Measurements from ENCODE around the gene GATD1. TPM values are rescaled to one million over a fixed set of nuclear protein-coding genes. Genes with fewer than 3 reads are reported as not detected.

Gene GATD1
- polyA plus RNA-seq, 1 donor from 2014 or later = 146 TPM

DNA sequence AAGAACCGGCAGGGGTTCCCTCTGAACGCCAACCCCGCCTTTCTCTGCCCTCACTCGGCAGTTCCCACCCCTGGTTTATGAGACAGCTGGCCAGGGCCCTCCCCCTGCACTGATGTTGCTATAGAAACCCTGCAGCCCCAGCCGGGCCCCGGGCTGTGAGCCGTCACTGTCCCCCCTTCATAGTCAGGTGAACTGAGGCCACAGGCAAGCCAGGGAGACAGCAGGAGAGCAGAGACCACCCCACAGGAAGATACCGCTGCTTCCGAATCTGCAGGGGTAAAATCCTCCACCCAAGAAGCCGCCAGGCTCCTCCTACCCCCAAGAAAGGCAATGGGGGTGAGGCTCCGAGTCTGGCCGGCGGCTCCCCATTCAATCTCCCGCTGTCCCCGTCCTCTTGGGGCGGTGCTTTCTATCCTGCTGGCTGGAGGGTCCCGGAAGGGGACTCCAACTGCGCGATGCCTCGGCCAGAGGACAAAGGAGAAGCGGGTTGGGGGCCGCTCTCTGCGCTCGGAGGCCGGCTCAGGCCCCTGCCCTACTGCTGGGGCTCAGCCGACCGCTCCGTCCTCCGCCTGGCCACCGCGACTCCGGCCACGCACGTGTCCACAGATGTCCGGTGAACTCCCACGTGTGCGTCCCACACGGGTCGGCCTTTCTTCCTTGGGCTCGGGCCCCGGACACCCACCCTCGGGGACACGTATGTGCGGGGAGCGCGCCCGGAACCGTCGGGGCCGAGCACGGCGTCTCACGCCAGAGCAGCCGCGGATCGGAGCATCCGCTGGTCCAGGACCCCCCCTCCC, 20.2 kb upstream of the GATD1 start:
- Histone ChIP-seq H3F3A (ENCODE audit: insufficient read depth, low read length, poor library complexity, severe bottlenecking) (no peaks in the 10 kb centered on the region), H2AFZ (ENCODE audit: low read depth, low read length) (peak overlapping the region; percentile 68), H3K4me3 (ENCODE audit: low read length) (peak overlapping the region; percentile 100), H3K79me2 (replicated peaks; ENCODE audit: insufficient read depth, low read length) (peaks cover 13% of the 10 kb centered on the region), H3K36me3 (ENCODE audit: insufficient read depth, low read length) (no peaks in the 10 kb centered on the region), H3K9ac (ENCODE audit: low read length) (peak overlapping the region; percentile 99), H3K9me2 (ENCODE audit: insufficient read depth, low read length) (no peaks in the 10 kb centered on the region), H3K9me3 (ENCODE audit: low read length) (no peaks in the 10 kb centered on the region), H4K20me1 (ENCODE audit: insufficient read depth) (no peaks in the 10 kb centered on the region), H3K4me2 (ENCODE audit: low read length) (peak overlapping the region; percentile 63), H3K27ac (ENCODE audit: low read length) (peak overlapping the region; percentile 99), H3K27me3 (ENCODE audit: insufficient read depth, low read depth, low read length) (no peaks in the 10 kb centered on the region)
- TF ChIP-seq, protein P1, sequence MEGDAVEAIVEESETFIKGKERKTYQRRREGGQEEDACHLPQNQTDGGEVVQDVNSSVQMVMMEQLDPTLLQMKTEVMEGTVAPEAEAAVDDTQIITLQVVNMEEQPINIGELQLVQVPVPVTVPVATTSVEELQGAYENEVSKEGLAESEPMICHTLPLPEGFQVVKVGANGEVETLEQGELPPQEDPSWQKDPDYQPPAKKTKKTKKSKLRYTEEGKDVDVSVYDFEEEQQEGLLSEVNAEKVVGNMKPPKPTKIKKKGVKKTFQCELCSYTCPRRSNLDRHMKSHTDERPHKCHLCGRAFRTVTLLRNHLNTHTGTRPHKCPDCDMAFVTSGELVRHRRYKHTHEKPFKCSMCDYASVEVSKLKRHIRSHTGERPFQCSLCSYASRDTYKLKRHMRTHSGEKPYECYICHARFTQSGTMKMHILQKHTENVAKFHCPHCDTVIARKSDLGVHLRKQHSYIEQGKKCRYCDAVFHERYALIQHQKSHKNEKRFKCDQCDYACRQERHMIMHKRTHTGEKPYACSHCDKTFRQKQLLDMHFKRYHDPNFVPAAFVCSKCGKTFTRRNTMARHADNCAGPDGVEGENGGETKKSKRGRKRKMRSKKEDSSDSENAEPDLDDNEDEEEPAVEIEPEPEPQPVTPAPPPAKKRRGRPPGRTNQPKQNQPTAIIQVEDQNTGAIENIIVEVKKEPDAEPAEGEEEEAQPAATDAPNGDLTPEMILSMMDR (IDR thresholded peaks at IDR 0.05; ENCODE audit: poor library complexity, severe bottlenecking) = no peak
- TF ChIP-seq, protein P2, sequence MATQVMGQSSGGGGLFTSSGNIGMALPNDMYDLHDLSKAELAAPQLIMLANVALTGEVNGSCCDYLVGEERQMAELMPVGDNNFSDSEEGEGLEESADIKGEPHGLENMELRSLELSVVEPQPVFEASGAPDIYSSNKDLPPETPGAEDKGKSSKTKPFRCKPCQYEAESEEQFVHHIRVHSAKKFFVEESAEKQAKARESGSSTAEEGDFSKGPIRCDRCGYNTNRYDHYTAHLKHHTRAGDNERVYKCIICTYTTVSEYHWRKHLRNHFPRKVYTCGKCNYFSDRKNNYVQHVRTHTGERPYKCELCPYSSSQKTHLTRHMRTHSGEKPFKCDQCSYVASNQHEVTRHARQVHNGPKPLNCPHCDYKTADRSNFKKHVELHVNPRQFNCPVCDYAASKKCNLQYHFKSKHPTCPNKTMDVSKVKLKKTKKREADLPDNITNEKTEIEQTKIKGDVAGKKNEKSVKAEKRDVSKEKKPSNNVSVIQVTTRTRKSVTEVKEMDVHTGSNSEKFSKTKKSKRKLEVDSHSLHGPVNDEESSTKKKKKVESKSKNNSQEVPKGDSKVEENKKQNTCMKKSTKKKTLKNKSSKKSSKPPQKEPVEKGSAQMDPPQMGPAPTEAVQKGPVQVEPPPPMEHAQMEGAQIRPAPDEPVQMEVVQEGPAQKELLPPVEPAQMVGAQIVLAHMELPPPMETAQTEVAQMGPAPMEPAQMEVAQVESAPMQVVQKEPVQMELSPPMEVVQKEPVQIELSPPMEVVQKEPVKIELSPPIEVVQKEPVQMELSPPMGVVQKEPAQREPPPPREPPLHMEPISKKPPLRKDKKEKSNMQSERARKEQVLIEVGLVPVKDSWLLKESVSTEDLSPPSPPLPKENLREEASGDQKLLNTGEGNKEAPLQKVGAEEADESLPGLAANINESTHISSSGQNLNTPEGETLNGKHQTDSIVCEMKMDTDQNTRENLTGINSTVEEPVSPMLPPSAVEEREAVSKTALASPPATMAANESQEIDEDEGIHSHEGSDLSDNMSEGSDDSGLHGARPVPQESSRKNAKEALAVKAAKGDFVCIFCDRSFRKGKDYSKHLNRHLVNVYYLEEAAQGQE (IDR thresholded peaks at IDR 0.05; ENCODE audit: borderline replicate concordance) = no peak
- TF ChIP-seq TAF1 (IDR thresholded peaks at IDR 0.05; ENCODE audit: low read depth) (peak; percentile 53), MXI1 (conservative IDR thresholded peaks at IDR 0.05; ENCODE audit: poor library complexity, severe bottlenecking) (peak; percentile 78), RAD21 (conservative IDR thresholded peaks at IDR 0.05) (no peak), POLR2AphosphoS5 (IDR thresholded peaks at IDR 0.05) (peak; percentile 67), SMC3 (conservative IDR thresholded peaks at IDR 0.05; ENCODE audit: poor library complexity) (no peak), EP300 (conservative IDR thresholded peaks at IDR 0.05; ENCODE audit: poor library complexity, severe bottlenecking) (no peak), EZH2 (IDR thresholded peaks at IDR 0.05; ENCODE audit: borderline replicate concordance, insufficient read depth, low read length, poor library complexity, severe bottlenecking) (no peak)

DNA sequence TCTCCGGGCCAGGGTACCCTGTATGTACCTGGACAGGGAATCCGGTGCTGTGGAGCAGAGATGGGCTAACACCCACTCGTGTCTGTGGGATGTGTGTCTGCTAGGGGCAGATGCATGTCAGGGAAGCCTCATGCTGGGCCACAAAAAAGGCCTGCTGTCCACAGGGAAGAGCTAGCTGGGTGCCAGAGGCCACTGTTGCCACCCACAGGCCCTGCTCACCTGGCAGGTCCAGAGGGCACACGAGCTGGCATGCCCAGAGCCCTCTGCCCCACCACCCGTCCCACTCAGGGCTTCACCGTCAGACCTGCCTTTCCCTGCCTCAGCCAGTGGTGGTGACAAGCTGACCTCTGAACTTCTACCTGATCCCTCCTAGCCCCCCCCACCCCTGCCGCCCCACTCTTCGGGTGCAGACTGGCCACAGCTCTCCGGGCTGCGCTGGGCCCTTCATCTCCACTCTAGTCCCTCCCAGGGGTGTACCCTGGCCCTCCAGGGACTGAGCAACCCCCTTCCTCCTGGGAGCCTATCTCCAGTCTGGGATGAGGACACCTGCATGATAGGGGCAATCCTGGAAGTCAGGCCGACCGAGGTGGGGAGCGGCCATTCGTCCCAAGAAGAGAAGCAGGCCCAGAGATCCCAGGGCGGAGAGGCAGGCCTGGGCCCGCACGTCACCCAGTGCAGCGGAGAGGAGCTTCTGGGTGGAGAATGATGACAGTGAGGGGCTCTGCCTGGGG, 19.4 kb upstream of the GATD1 start:
- H3K79me2 ChIP-seq (replicated peaks; ENCODE audit: insufficient read depth, low read length) = peaks cover 13% of the 10 kb centered on the region

More for the DNA sequence above, 19.4 kb upstream of the GATD1 start:
- Histone ChIP-seq H2AFZ (ENCODE audit: low read depth, low read length) (no peak overlapping the region), H4K20me1 (ENCODE audit: insufficient read depth) (no peaks in the 10 kb centered on the region), H3K9me2 (ENCODE audit: insufficient read depth, low read length) (no peaks in the 10 kb centered on the region), H3K4me3 (ENCODE audit: low read length) (peak overlapping the region; percentile 100), H3K27ac (ENCODE audit: low read length) (peak overlapping the region; percentile 99), H3F3A (ENCODE audit: insufficient read depth, low read length, poor library complexity, severe bottlenecking) (no peaks in the 10 kb centered on the region), H3K36me3 (ENCODE audit: insufficient read depth, low read length) (no peaks in the 10 kb centered on the region), H3K4me2 (ENCODE audit: low read length) (peak overlapping the region; percentile 63), H3K9me3 (ENCODE audit: low read length) (no peaks in the 10 kb centered on the region), H3K9ac (ENCODE audit: low read length) (peak overlapping the region; percentile 99), H3K27me3 (ENCODE audit: insufficient read depth, low read depth, low read length) (no peaks in the 10 kb centered on the region)
- TF ChIP-seq RAD21 (conservative IDR thresholded peaks at IDR 0.05) (no peak), SMC3 (conservative IDR thresholded peaks at IDR 0.05; ENCODE audit: poor library complexity) (no peak), EP300 (conservative IDR thresholded peaks at IDR 0.05; ENCODE audit: poor library complexity, severe bottlenecking) (no peak), EZH2 (IDR thresholded peaks at IDR 0.05; ENCODE audit: borderline replicate concordance, insufficient read depth, low read length, poor library complexity, severe bottlenecking) (no peak), TAF1 (IDR thresholded peaks at IDR 0.05; ENCODE audit: low read depth) (no peak), MXI1 (conservative IDR thresholded peaks at IDR 0.05; ENCODE audit: poor library complexity, severe bottlenecking) (no peak), POLR2AphosphoS5 (IDR thresholded peaks at IDR 0.05) (no peak)
- TF ChIP-seq, protein P1 (IDR thresholded peaks at IDR 0.05; ENCODE audit: poor library complexity, severe bottlenecking) = no peak
- TF ChIP-seq, protein P2 (IDR thresholded peaks at IDR 0.05; ENCODE audit: borderline replicate concordance) = no peak

Measured in neural cell (in vitro differentiated cells).